Liver (tissue), 9 donors: ENCODE data around the gene PTPRN2. TPM values are rescaled to one million over a fixed set of nuclear protein-coding genes. Genes with fewer than 3 reads are reported as not detected.

Source experiments
- DNase-seq: peaks from one replicate; pipeline ENCODE4 v3.0.0-alpha.2; 2017; ENCODE audit warnings: low spot score
- H3K27ac ChIP-seq, 2 donors: one replicate each; pipeline ENCODE4 v1.7.0; 2013; ENCODE audit warnings: inconsistent platforms in 2 of 2, low read length in 2 of 2, control low read depth in 1 of 2, low read depth in 1 of 2, mild to moderate bottlenecking in 1 of 2
- H3K27me3 ChIP-seq, 4 donors: one replicate each; pipeline versions ENCODE4 v1.6.1 to v1.7.0; 2013; ENCODE audit warnings: low read length in 3 of 4, inconsistent platforms in 1 of 4, mild to moderate bottlenecking in 1 of 4, moderate library complexity in 1 of 4; ENCODE audit not compliant: control insufficient read depth in 4 of 4, insufficient read depth in 4 of 4
- H3K36me3 ChIP-seq, 4 donors: one replicate each; pipeline versions ENCODE4 v1.6.1 to v1.7.0; 2013; ENCODE audit warnings: low read length in 3 of 4, mild to moderate bottlenecking in 3 of 4, low read depth in 1 of 4, moderate library complexity in 1 of 4; ENCODE audit not compliant: control insufficient read depth in 4 of 4, insufficient read depth in 3 of 4
- H3K4me1 ChIP-seq, 4 donors: one replicate each; pipeline versions ENCODE4 v1.6.1 to v1.7.0; 2013; ENCODE audit warnings: low read length in 3 of 4, mild to moderate bottlenecking in 3 of 4, moderate library complexity in 1 of 4; ENCODE audit not compliant: control insufficient read depth in 4 of 4, insufficient read depth in 4 of 4
- H3K4me3 ChIP-seq, 3 donors: one replicate each; pipeline versions ENCODE4 v1.6.1 to v1.7.0; 2013; ENCODE audit warnings: low read length in 3 of 3, control low read depth in 1 of 3, low read depth in 1 of 3, mild to moderate bottlenecking in 1 of 3
- H3K9ac ChIP-seq, 2 donors: one replicate each; pipeline ENCODE4 v1.7.0; 2013; ENCODE audit warnings: low read length in 2 of 2, mild to moderate bottlenecking in 2 of 2, moderate library complexity in 2 of 2, control low read depth in 1 of 2, low read depth in 1 of 2
- H3K9me3 ChIP-seq, 4 donors: one replicate each; pipeline versions ENCODE4 v1.6.1 to v1.7.0; 2013; ENCODE audit warnings: low read length in 3 of 4; ENCODE audit not compliant: control insufficient read depth in 4 of 4
- EGR1 ChIP-seq, 2 donors: IDR thresholded peaks; 2 replicates each; pipeline ENCODE4 v1.6.1; 2016 to 2018; ENCODE audit warnings: antibody characterized with exemption in 2 of 2, low read depth in 2 of 2
- FOXA1 ChIP-seq: IDR thresholded peaks from 2 replicates; pipeline ENCODE4 v1.6.1; 2016; ENCODE audit warnings: antibody characterized with exemption
- FOXA2 ChIP-seq: IDR thresholded peaks from 2 replicates; pipeline ENCODE4 v1.6.1; 2016; ENCODE audit warnings: antibody characterized with exemption
- GABPA ChIP-seq, 2 donors: IDR thresholded peaks in 1 of 2; conservative IDR thresholded peaks in 1 of 2; 2 replicates each; pipeline ENCODE4 v1.6.1; 2016; ENCODE audit warnings: antibody characterized with exemption in 2 of 2, mild to moderate bottlenecking in 1 of 2, moderate library complexity in 1 of 2
- HNF4A ChIP-seq, 2 donors: conservative IDR thresholded peaks; 2 replicates each; pipeline ENCODE4 v1.6.1; 2016; ENCODE audit warnings: antibody characterized with exemption in 2 of 2, mild to moderate bottlenecking in 2 of 2
- HNF4G ChIP-seq: IDR thresholded peaks from 2 replicates; pipeline ENCODE4 v1.6.1; 2016; ENCODE audit warnings: antibody characterized with exemption
- JUND ChIP-seq, 2 donors: IDR thresholded peaks; 2 replicates each; pipeline ENCODE4 v1.6.1; 2016; ENCODE audit warnings: antibody characterized with exemption in 2 of 2
- NR2F2 ChIP-seq: IDR thresholded peaks from 2 replicates; pipeline ENCODE4 v1.6.1; 2016; ENCODE audit warnings: antibody characterized with exemption
- RAD21 ChIP-seq, 2 donors: IDR thresholded peaks; 2 replicates each; pipeline ENCODE4 v1.6.1; 2016; ENCODE audit warnings: antibody characterized with exemption in 2 of 2, mild to moderate bottlenecking in 2 of 2
- REST ChIP-seq: IDR thresholded peaks from 2 replicates; pipeline ENCODE4 v1.6.1; 2016; ENCODE audit warnings: antibody characterized with exemption, mild to moderate bottlenecking
- RXRA ChIP-seq, 2 donors: IDR thresholded peaks; 2 replicates each; pipeline ENCODE4 v1.6.1; 2017 to 2018; ENCODE audit warnings: antibody characterized with exemption in 2 of 2, mild to moderate bottlenecking in 1 of 2
- SP1 ChIP-seq: IDR thresholded peaks from 2 replicates; pipeline ENCODE4 v1.6.1; 2018; ENCODE audit warnings: antibody characterized with exemption, mild to moderate bottlenecking
- YY1 ChIP-seq: IDR thresholded peaks from 2 replicates; pipeline ENCODE4 v1.6.1; 2016; ENCODE audit warnings: antibody characterized with exemption, mild to moderate bottlenecking
- WGBS: extraction: QIAGEN DNeasy Blood & Tissue Kit; methylation state at CpG from one replicate; pipeline ENCODE4 v1.1.7; 2013; 5-methylcytosine and 5-hydroxymethylcytosine counted together
- polyA plus RNA-seq, 2 donors: library from polyadenylated mRNA; stranded (reverse) in 1 of 2; unstranded in 1 of 2; fragments of 200-250 nt in 1 of 2; fragments of >200 nt in 1 of 2; fragmentation: Nextera tagmentation in 1 of 2; extraction: Ambion mirVana in 1 of 2; gene quantifications; one replicate each; pipeline versions ENCODE4 v1.2.1 to v1.2.3, GENCODE V29; 2013 to 2015
- total RNA-seq, 2 donors: library from RNA; depleted of rRNA; stranded (reverse); fragments of >200 nt; gene quantifications; one replicate each; pipeline ENCODE4 v1.2.3, GENCODE V29; 2014
- TF ChIP-seq, protein P1 (sequence below): fragments of 150-350 bp; IDR thresholded peaks from 2 replicates; pipeline ENCODE4 v1.5.1; 2017; ENCODE audit warnings: improper control_type of control experiment, low read depth, low read length; ENCODE audit not compliant: missing input control
- TF ChIP-seq, protein P2 (sequence below): IDR thresholded peaks from 2 replicates; pipeline ENCODE4 v1.6.1; 2016; ENCODE audit warnings: antibody characterized with exemption
- TF ChIP-seq, protein P3 (sequence below): IDR thresholded peaks from 2 replicates; pipeline ENCODE4 v1.6.1; 2016; ENCODE audit warnings: antibody characterized with exemption
- TF ChIP-seq, protein P4 (sequence below): IDR thresholded peaks from 2 replicates; pipeline ENCODE4 v1.6.1; 2016; ENCODE audit warnings: antibody characterized with exemption
- donor health status: healthy.
- donor health status: healthy.
- donor health status: healthy.
- donor health status: healthy.
- donor health status: healthy.

Gene PTPRN2
- total and polyA plus RNA-seq, 4 donors = 0.75 to 1.9 (median 1.1) TPM

GRCh38 chr7:157900556-157900955, 687.1 kb downstream of the PTPRN2 start:
- Histone ChIP-seq H3K9ac (no peak overlapping the region), H3K4me1 (no peaks in the 10 kb centered on the region), H3K9me3 (no peaks in the 10 kb centered on the region), H3K27ac (no peak overlapping the region), H3K4me3 (no peak overlapping the region), H3K36me3 (no peaks in the 10 kb centered on the region), H3K27me3 (no peaks in the 10 kb centered on the region)
- WGBS = 86% methylated on average over 4 of the region's 4 CpGs
- TF ChIP-seq SP1 (no peak), HNF4A (conservative IDR thresholded peaks at IDR 0.05) (no peak), HNF4G (no peak), EGR1 (IDR thresholded peaks at IDR 0.05; ENCODE audit: low read depth in 2 of 2) (no peak), RXRA (IDR thresholded peaks at IDR 0.05) (no peak), JUND (IDR thresholded peaks at IDR 0.05) (no peak), YY1 (no peak), GABPA (IDR thresholded peaks at IDR 0.05 in 1 of 2, conservative IDR thresholded peaks at IDR 0.05 in 1 of 2) (no peak), FOXA1 (no peak), FOXA2 (no peak), REST (no peak), NR2F2 (no peak)
- TF ChIP-seq, protein P1, sequence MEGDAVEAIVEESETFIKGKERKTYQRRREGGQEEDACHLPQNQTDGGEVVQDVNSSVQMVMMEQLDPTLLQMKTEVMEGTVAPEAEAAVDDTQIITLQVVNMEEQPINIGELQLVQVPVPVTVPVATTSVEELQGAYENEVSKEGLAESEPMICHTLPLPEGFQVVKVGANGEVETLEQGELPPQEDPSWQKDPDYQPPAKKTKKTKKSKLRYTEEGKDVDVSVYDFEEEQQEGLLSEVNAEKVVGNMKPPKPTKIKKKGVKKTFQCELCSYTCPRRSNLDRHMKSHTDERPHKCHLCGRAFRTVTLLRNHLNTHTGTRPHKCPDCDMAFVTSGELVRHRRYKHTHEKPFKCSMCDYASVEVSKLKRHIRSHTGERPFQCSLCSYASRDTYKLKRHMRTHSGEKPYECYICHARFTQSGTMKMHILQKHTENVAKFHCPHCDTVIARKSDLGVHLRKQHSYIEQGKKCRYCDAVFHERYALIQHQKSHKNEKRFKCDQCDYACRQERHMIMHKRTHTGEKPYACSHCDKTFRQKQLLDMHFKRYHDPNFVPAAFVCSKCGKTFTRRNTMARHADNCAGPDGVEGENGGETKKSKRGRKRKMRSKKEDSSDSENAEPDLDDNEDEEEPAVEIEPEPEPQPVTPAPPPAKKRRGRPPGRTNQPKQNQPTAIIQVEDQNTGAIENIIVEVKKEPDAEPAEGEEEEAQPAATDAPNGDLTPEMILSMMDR = no peak
- TF ChIP-seq, protein P2, sequence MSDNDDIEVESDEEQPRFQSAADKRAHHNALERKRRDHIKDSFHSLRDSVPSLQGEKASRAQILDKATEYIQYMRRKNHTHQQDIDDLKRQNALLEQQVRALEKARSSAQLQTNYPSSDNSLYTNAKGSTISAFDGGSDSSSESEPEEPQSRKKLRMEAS = no peak
- TF ChIP-seq, protein P3, sequence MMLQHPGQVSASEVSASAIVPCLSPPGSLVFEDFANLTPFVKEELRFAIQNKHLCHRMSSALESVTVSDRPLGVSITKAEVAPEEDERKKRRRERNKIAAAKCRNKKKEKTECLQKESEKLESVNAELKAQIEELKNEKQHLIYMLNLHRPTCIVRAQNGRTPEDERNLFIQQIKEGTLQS = no peak
- TF ChIP-seq, protein P4, sequence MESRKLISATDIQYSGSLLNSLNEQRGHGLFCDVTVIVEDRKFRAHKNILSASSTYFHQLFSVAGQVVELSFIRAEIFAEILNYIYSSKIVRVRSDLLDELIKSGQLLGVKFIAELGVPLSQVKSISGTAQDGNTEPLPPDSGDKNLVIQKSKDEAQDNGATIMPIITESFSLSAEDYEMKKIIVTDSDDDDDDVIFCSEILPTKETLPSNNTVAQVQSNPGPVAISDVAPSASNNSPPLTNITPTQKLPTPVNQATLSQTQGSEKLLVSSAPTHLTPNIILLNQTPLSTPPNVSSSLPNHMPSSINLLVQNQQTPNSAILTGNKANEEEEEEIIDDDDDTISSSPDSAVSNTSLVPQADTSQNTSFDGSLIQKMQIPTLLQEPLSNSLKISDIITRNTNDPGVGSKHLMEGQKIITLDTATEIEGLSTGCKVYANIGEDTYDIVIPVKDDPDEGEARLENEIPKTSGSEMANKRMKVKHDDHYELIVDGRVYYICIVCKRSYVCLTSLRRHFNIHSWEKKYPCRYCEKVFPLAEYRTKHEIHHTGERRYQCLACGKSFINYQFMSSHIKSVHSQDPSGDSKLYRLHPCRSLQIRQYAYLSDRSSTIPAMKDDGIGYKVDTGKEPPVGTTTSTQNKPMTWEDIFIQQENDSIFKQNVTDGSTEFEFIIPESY = no peak
- no peak for DNase-seq

DNA sequence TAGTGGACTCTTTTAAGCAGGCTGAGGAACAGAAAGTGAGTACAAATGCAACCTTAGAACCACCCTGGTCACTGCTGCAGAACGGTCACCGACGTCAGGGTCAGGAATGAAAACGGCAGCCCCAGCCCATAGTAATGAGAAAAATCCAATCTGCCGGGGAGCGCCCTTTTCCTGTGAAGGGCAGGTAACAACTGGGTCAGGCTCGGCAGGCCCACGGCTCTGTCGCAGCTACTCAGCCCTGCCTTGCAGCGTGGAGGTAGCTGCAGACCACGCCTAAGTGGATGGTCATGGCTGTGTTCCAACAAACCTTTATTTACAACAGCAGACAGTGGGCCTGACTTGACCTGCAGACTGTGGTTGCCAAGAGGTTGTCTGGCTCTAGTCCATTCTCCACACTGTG, 687.6 kb downstream of the PTPRN2 start:
- 75% methylated on average over 11 of the region's 11 CpGs for WGBS
- no peak for TF ChIP-seq GABPA (IDR thresholded peaks at IDR 0.05 in 1 of 2, conservative IDR thresholded peaks at IDR 0.05 in 1 of 2)
- TF ChIP-seq FOXA1 = no peak
- TF ChIP-seq HNF4G = no peak
- TF ChIP-seq, protein P2 = no peak
- TF ChIP-seq EGR1 (IDR thresholded peaks at IDR 0.05; ENCODE audit: low read depth in 2 of 2) = no peak
- no peak for TF ChIP-seq RAD21 (IDR thresholded peaks at IDR 0.05)
- TF ChIP-seq JUND (IDR thresholded peaks at IDR 0.05) = no peak
- TF ChIP-seq, protein P3 = no peak
- TF ChIP-seq FOXA2 = no peak
- no peak for TF ChIP-seq REST
- no peak for TF ChIP-seq HNF4A (conservative IDR thresholded peaks at IDR 0.05)
- TF ChIP-seq, protein P4 = no peak
- no peak for TF ChIP-seq SP1

More for the DNA sequence above, 687.6 kb downstream of the PTPRN2 start:
- Histone ChIP-seq H3K9me3 (no peaks in the 10 kb centered on the region), H3K9ac (no peak overlapping the region), H3K4me3 (no peak overlapping the region), H3K4me1 (no peaks in the 10 kb centered on the region), H3K27me3 (no peaks in the 10 kb centered on the region), H3K36me3 (no peaks in the 10 kb centered on the region), H3K27ac (no peak overlapping the region)
- DNase-seq = no peak
